Ovary (tissue), 9 donors: ENCODE data around the gene DIP2C. TPM values are rescaled to one million over a fixed set of nuclear protein-coding genes. Genes with fewer than 3 reads are reported as not detected.
"Not testable (repeated sequence)": the region's sequence is repeated elsewhere in the genome, so short reads cannot be mapped to it uniquely, and the experiment has no call there.

Experiments used
- DNase-seq, 5 donors: peaks; one replicate each; pipeline ENCODE4 v3.0.0-alpha.2; 2019 to 2020
- H3K27ac ChIP-seq, 2 donors: fragments of 200-600 bp; one replicate each; pipeline versions ENCODE4 v1.5.1 to v1.8.0; 2019 to 2022
- H3K27me3 ChIP-seq: fragments of 200-600 bp; one replicate; pipeline ENCODE4 v1.8.0; 2022
- H3K36me3 ChIP-seq: fragments of 200-600 bp; sonication (generic); one replicate; pipeline ENCODE4 v1.5.1; 2019
- H3K4me1 ChIP-seq: one replicate; pipeline ENCODE4 v1.8.1; 2013; ENCODE audit warnings: mild to moderate bottlenecking, moderate library complexity; ENCODE audit not compliant: insufficient read depth
- H3K4me3 ChIP-seq: fragments of 200-600 bp; sonication (generic); one replicate; pipeline ENCODE4 v1.5.1; 2017
- H3K9me3 ChIP-seq, 2 donors: fragments of 200-600 bp in 1 of 2; sonication (generic) in 1 of 2; one replicate each; pipeline versions ENCODE4 v1.5.1 to v1.8.1; 2013 to 2019; ENCODE audit warnings: mild to moderate bottlenecking in 1 of 2, moderate library complexity in 1 of 2
- CTCF ChIP-seq, 3 donors: fragments of 450-650 bp in 2 of 3; fragments of 200-600 bp in 1 of 3; IDR thresholded peaks; one replicate each; pipeline versions ENCODE4 v1.5.1 to v1.8.0; 2016 to 2022; ENCODE audit warnings: antibody characterized with exemption in 3 of 3, mild to moderate bottlenecking in 1 of 3
- EP300 ChIP-seq: sonication (generic); formaldehyde crosslinking; IDR thresholded peaks from one replicate; pipeline ENCODE4 v1.6.1; 2017; ENCODE audit warnings: antibody characterized with exemption
- POLR2A ChIP-seq: fragments of 450-650 bp; IDR thresholded peaks from one replicate; pipeline ENCODE4 v1.6.1; 2017; ENCODE audit warnings: antibody characterized with exemption, mild to moderate bottlenecking, moderate library complexity
- WGBS, 3 donors: extraction: QIAGEN DNeasy Blood & Tissue Kit in 1 of 3; methylation state at CpG; one replicate each; pipeline versions ENCODE4 v1.1.5 to v1.1.7; 2013 to 2017; 5-methylcytosine and 5-hydroxymethylcytosine counted together
- intact Hi-C, 4 donors: fragments of 100-400 bp; cut with DNase I; formaldehyde crosslinking; loops; one replicate each; pipeline versions ENCODE4 v1.11.0 to v1.15.1; 2022 to 2023
- polyA plus RNA-seq, 2 donors: library from polyadenylated mRNA; stranded (reverse); fragments of 200-250 nt in 1 of 2; fragments of 350-450 nt in 1 of 2; fragmentation: Illumina TruSeq in 1 of 2; extraction: RNeasy Lipid Tissue Mini Kit (QIAGEN cat#74804) in 1 of 2; gene quantifications; one replicate each; pipeline ENCODE4 v1.2.3, GENCODE V29; 2013 to 2014
- total RNA-seq, 7 donors: library from RNA; depleted of rRNA in 2 of 7; stranded (reverse); fragments of >200 nt in 2 of 7; fragmentation: NEBNext Ultra II Directional in 3 of 7; extraction: Animal tissue kit (Norgen Biotek cat#: 25700) in 3 of 7; gene quantifications; one replicate each; pipeline versions ENCODE4 v1.1.0 to v1.2.4, GENCODE V29; 2016 to 2023
- donor health status: DM: no; HTN: no; CAD: no; lungs with moderate emphysema.
- donor health status: DM: no; HTN: no; CAD: no.
- donor health status: Bipolar disorder and iron deficiency.
- donor health status: DM: yes; HTN: yes; CAD: no.
- donor health status: DM: no; HTN: no; CAD: no.
- donor health status: DM: yes; HTN: yes; CAD: no.

DIP2C gene
- total and polyA plus RNA-seq, 9 donors = 10.1 to 29.4 (median 22.2) TPM

- TF ChIP-seq EP300 (no peak), POLR2A (no peak), CTCF (IDR thresholded peaks at IDR 0.05) (no peak)
- Histone ChIP-seq H3K36me3 (no peaks in the 10 kb centered on the region), H3K27me3 (no peaks in the 10 kb centered on the region), H3K4me3 (no peak overlapping the region), H3K4me1 (peaks cover 12% of the 10 kb centered on the region), H3K27ac (no peak overlapping the region), H3K9me3 (no peaks in the 10 kb centered on the region)
- WGBS, 3 donors = 50 to 67% (median 53%) methylated on average over 11 of the region's 11 CpGs
- intact Hi-C loops = no loop called here
- DNase-seq = no peak
Observed at GRCh38 chr10:451021-451471, 238.4 kb downstream of the DIP2C start.

- intact Hi-C loops = no loop called here
- H3K4me3 ChIP-seq = no peak overlapping the region
- peaks cover 12% of the 10 kb centered on the region for H3K4me1 ChIP-seq
- no peaks in the 10 kb centered on the region for H3K27me3 ChIP-seq
- WGBS, 3 donors = 18 to 32% (median 31%) methylated on average over 3 of the region's 3 CpGs
- TF ChIP-seq POLR2A = no peak
- TF ChIP-seq EP300 = no peak
- no peak for TF ChIP-seq CTCF (IDR thresholded peaks at IDR 0.05)
- no peaks in the 10 kb centered on the region for H3K9me3 ChIP-seq
- peak in 2 of 5 donors; percentile 38 to 72 for DNase-seq
- H3K36me3 ChIP-seq = no peaks in the 10 kb centered on the region
- H3K27ac ChIP-seq = no peak overlapping the region
Observed at GRCh38 chr10:450463-450862, 239.0 kb downstream of the DIP2C start.

- H3K27me3 ChIP-seq, H3K27ac ChIP-seq, H3K4me3 ChIP-seq, H3K4me1 ChIP-seq, intact Hi-C loops, H3K36me3 ChIP-seq, H3K9me3 ChIP-seq, DNase-seq: not testable (repeated sequence)
- WGBS, 3 donors = 80 to 86% (median 84%) methylated on average over 4 to 6 of the region's 6 CpGs
Observed at GRCh38 chr10:449331-449730, 240.1 kb downstream of the DIP2C start.

GRCh38 chr10:443459-443858 is 246.0 kb downstream of the DIP2C start:
- Histone ChIP-seq H3K27me3 (no peaks in the 10 kb centered on the region), H3K36me3 (no peaks in the 10 kb centered on the region), H3K4me3 (no peak overlapping the region), H3K27ac (no peak overlapping the region), H3K9me3 (no peaks in the 10 kb centered on the region), H3K4me1 (no peaks in the 10 kb centered on the region)
- intact Hi-C loops = no loop called here
- TF ChIP-seq CTCF (IDR thresholded peaks at IDR 0.05) = no peak
- TF ChIP-seq EP300 = no peak
- no peak for TF ChIP-seq POLR2A
- no peak for DNase-seq
- 95 to 96% (median 96%) methylated on average over 2 of the region's 2 CpGs for WGBS, 3 donors

DNA sequence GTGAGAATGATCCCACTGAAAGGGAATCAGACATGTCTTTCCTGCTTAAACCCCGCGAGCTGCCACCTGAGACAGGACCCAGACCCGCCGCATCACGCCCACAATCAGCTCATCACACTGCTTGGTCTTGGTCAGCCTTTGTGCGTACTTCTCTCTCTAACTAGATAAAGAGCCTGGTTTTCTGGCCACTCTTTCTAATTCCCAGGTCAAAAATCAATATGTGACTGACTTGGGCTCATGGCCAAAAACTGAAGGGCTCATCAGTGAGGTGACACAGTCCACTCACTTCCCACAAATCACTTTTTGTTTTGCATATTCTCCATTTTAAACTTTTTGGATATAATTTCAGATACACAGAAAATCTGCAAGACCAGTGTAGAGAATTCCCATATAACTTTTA is 247.3 kb downstream of the DIP2C start:
- no peaks in the 10 kb centered on the region for H3K9me3 ChIP-seq
- intact Hi-C loops = no loop called here
- TF ChIP-seq CTCF (IDR thresholded peaks at IDR 0.05) = no peak
- TF ChIP-seq EP300 = no peak
- TF ChIP-seq POLR2A = no peak
- WGBS, 3 donors = 95 to 99% (median 98%) methylated on average over 6 of the region's 6 CpGs
- no peak overlapping the region for H3K4me3 ChIP-seq
- H3K36me3 ChIP-seq = no peaks in the 10 kb centered on the region
- H3K4me1 ChIP-seq = no peaks in the 10 kb centered on the region
- no peak overlapping the region for H3K27ac ChIP-seq
- no peak for DNase-seq
- H3K27me3 ChIP-seq = no peaks in the 10 kb centered on the region
